GM12878 (cell line): ENCODE results near the gene RTP3. TPM values are rescaled to one million over a fixed set of nuclear protein-coding genes. Genes with fewer than 3 reads are reported as not detected.

Source experiments
- ATF3 ChIP-seq: IDR thresholded peaks from 2 replicates; pipeline ENCODE4 v1.6.1; 2011; ENCODE audit warnings: low read depth, mild to moderate bottlenecking, low read length, moderate library complexity, borderline replicate concordance; ENCODE audit errors: extremely low read depth
- BHLHE40 ChIP-seq, 2 experiments: fragments of 450-650 bp in 1 of 2; IDR thresholded peaks; 2 replicates each; pipeline ENCODE4 v1.6.1; 2011 to 2017; ENCODE audit warnings: low read depth in 2 of 2, borderline replicate concordance in 1 of 2, improper control_type of control experiment in 1 of 2, low read length in 1 of 2, mild to moderate bottlenecking in 1 of 2
- CBX3 ChIP-seq: fragments of 200-600 bp; sonication (generic); IDR thresholded peaks from 2 replicates; pipeline ENCODE4 v1.6.1; 2016; ENCODE audit warnings: low read depth, borderline replicate concordance
- CTCF ChIP-seq, 3 experiments: IDR thresholded peaks in 2 of 3; conservative IDR thresholded peaks in 1 of 3; 2 replicates each; pipeline ENCODE4 v1.5.1; 2011; ENCODE audit warnings: low read depth in 3 of 3, low read length in 3 of 3, mild to moderate bottlenecking in 3 of 3, control low read depth in 2 of 3, moderate library complexity in 2 of 3, inconsistent platforms in 1 of 3, mixed read lengths in 1 of 3; ENCODE audit not compliant: control insufficient read depth in 2 of 3, insufficient read depth in 1 of 3; ENCODE audit errors: extremely low read depth in 1 of 3
- E2F8 ChIP-seq: fragments of 450-650 bp; IDR thresholded peaks from 2 replicates; pipeline ENCODE4 v1.6.1; 2018; ENCODE audit warnings: mild to moderate bottlenecking, low read depth, moderate library complexity; ENCODE audit not compliant: partially characterized antibody
- ESRRA ChIP-seq: IDR thresholded peaks from 2 replicates; pipeline ENCODE4 v1.6.1; 2012; ENCODE audit warnings: mild to moderate bottlenecking, low read length, improper control_type of control experiment
- HSF1 ChIP-seq: fragments of 150-350 bp; IDR thresholded peaks from 2 replicates; pipeline ENCODE4 v1.6.1; 2014; ENCODE audit warnings: mild to moderate bottlenecking, low read depth, low read length
- NRF1 ChIP-seq: conservative IDR thresholded peaks from 2 replicates; pipeline ENCODE4 v1.6.1; 2011; ENCODE audit warnings: mild to moderate bottlenecking, low read depth, low read length, improper control_type of control experiment
- POLR2AphosphoS5 ChIP-seq: IDR thresholded peaks from 2 replicates; pipeline ENCODE4 v1.6.1; 2011; ENCODE audit warnings: mild to moderate bottlenecking, low read length, inconsistent platforms
- SIN3A ChIP-seq: IDR thresholded peaks from 2 replicates; pipeline ENCODE4 v1.6.1; 2012; ENCODE audit warnings: low read depth, low read length, improper control_type of control experiment
- SMC3 ChIP-seq: IDR thresholded peaks from 2 replicates; pipeline ENCODE4 v1.6.1; 2011; ENCODE audit warnings: low read length, improper control_type of control experiment, borderline replicate concordance
- STAT1 ChIP-seq: fragments of 450-650 bp; conservative IDR thresholded peaks from 2 replicates; pipeline ENCODE4 v1.6.1; 2014; ENCODE audit warnings: antibody characterized with exemption, mild to moderate bottlenecking
- SUPT20H ChIP-seq: IDR thresholded peaks from 2 replicates; pipeline ENCODE4 v1.6.1; 2011; ENCODE audit warnings: low read depth, mild to moderate bottlenecking, low read length, moderate library complexity, borderline replicate concordance; ENCODE audit not compliant: control insufficient read depth
- TCF3 ChIP-seq: IDR thresholded peaks from 2 replicates; pipeline ENCODE4 v1.6.1; 2012; ENCODE audit warnings: low read depth, mild to moderate bottlenecking, low read length, borderline replicate concordance; ENCODE audit not compliant: insufficient read depth
- ZNF592 ChIP-seq: fragments of 450-650 bp; IDR thresholded peaks from 2 replicates; pipeline ENCODE4 v1.6.1; 2017; ENCODE audit warnings: mild to moderate bottlenecking, moderate library complexity
- polyA plus RNA-seq, 11 experiments: library from polyadenylated mRNA; depleted of rRNA in 4 of 11; unstranded in 6 of 11; stranded (reverse) in 5 of 11; fragments of >200 nt; fragmentation: Nextera tagmentation in 4 of 11; fragmentation: Illumina TruSeq in 1 of 11; extraction: Ambion mirVana in 4 of 11; extraction: Trizol in 1 of 11; gene quantifications; 1 replicate in 1 of 11; 2 replicates in 10 of 11; pipeline versions ENCODE4 v1.2.1 to v1.2.3, GENCODE V29; 2011 to 2016; ENCODE audit warnings: inconsistent platforms in 2 of 11, missing spikeins in 2 of 11, low read depth in 1 of 11
- total RNA-seq, 4 experiments: library from RNA; depleted of rRNA in 3 of 4; stranded (reverse); fragments of >200 nt in 3 of 4; fragmentation: Illumina TruSeq in 1 of 4; extraction: Trizol in 1 of 4; gene quantifications; 2 replicates each; pipeline versions ENCODE4 v1.2.1 to v1.2.3, GENCODE V29; 2013 to 2021

The RTP3 gene
- total and polyA plus RNA-seq, 10 of the 15 experiments (the other 5 are each of a cell fraction or from before 2014, with no cell fraction given) = 0.06 TPM; not detected in 9

- TF ChIP-seq TCF3 (peak; percentile 94), SIN3A (peak; percentile 35; the same call in 1 of the 2 replicates), BHLHE40 (IDR thresholded peaks at IDR 0.05; ENCODE audit: borderline replicate concordance in 1 of 2, low read depth in 2 of 2, low read length in 1 of 2) (peak; percentile 81 to 84), CTCF (IDR thresholded peaks at IDR 0.05 in 2 of 3, conservative IDR thresholded peaks at IDR 0.05 in 1 of 3; ENCODE audit: control insufficient read depth in 2 of 3, extremely low read depth in 1 of 3, insufficient read depth in 1 of 3, low read depth in 3 of 3, low read length in 3 of 3) (peak; percentile 100; a peak in 5 of 6 replicates), STAT1 (no peak), ATF3 (peak; percentile 65), SMC3 (peak; percentile 100), NRF1 (0 out of 2 replicates have a peak, but pooled peaks have one; percentile 5), E2F8 (no peak), ESRRA (no peak), ZNF592 (peak; percentile 86), POLR2AphosphoS5 (no peak), SUPT20H (no peak), CBX3 (no peak), HSF1 (no peak)
Measured at GRCh38 chr3:46488735-46489361, 8.9 kb upstream of the RTP3 start (continued).
